Lower leg skin (tissue), 4 donors: ENCODE measurements around the gene NUMB. TPM values are rescaled to one million over a fixed set of nuclear protein-coding genes. Genes with fewer than 3 reads are reported as not detected.

Experiments used
- DNase-seq, 2 donors: peaks; one replicate each; pipeline ENCODE4 v3.0.0-alpha.2; 2019; ENCODE audit warnings: low spot score in 2 of 2
- H3K4me3 ChIP-seq: fragments of 200-600 bp; sonication (generic); 2 replicates; pipeline ENCODE4 v1.5.1; 2017; ENCODE audit warnings: mild to moderate bottlenecking, low read depth; ENCODE audit not compliant: poor library complexity, severe bottlenecking
- CTCF ChIP-seq, 3 donors: fragments of 450-650 bp; IDR thresholded peaks; one replicate each; pipeline ENCODE4 v1.5.1; 2016; ENCODE audit warnings: antibody characterized with exemption in 3 of 3, mild to moderate bottlenecking in 3 of 3, moderate library complexity in 2 of 3
- POLR2A ChIP-seq, 2 donors: fragments of 450-650 bp; IDR thresholded peaks; one replicate each; pipeline ENCODE4 v1.6.1; 2016 to 2017; ENCODE audit warnings: antibody characterized with exemption in 2 of 2, mild to moderate bottlenecking in 1 of 2, moderate library complexity in 1 of 2
- WGBS, 2 donors: methylation state at CpG; one replicate each; pipeline ENCODE4 v1.1.5; 2018; 5-methylcytosine and 5-hydroxymethylcytosine counted together
- intact Hi-C: fragments of 100-400 bp; cut with DNase I; formaldehyde crosslinking; loops from one replicate; pipeline ENCODE4 v1.15.0; 2023; ENCODE audit warnings: low total_unique reads
- total RNA-seq, 4 donors: library from RNA; depleted of rRNA; stranded (reverse); fragments of >200 nt; gene quantifications; one replicate each; pipeline ENCODE4 v1.1.0, GENCODE V29; 2016

Gene NUMB
- total RNA-seq, 4 donors from 2014 or later, result 30.3 to 69.0 (median 43.2) TPM

GRCh38 chr14:73235531-73236155 is 222.7 kb downstream of the NUMB start:
- intact Hi-C loops, result no loop called here
- peak in 1 of 2 donors; percentile 78 for DNase-seq

GRCh38 chr14:73234586-73235394 is 223.6 kb downstream of the NUMB start:
- TF ChIP-seq POLR2A (IDR thresholded peaks at IDR 0.05), result no peak
- TF ChIP-seq CTCF (IDR thresholded peaks at IDR 0.05), result no peak
- no peak overlapping the region for H3K4me3 ChIP-seq
- DNase-seq, result peak in 1 of 2 donors; percentile 80
- WGBS, 2 donors, result 84 to 85% methylated on average over 11 of the region's 11 CpGs
- intact Hi-C loops, result no loop called here

More at GRCh38 chr14:73235531-73236155, 222.7 kb downstream of the NUMB start:
- WGBS, 2 donors, result 70 to 78% methylated on average over 6 of the region's 6 CpGs
- TF ChIP-seq CTCF (IDR thresholded peaks at IDR 0.05), result no peak
- no peak overlapping the region for H3K4me3 ChIP-seq

GRCh38 chr14:73234029-73234428 is 224.3 kb downstream of the NUMB start:
- WGBS, 2 donors, result 81% methylated on average over 5 of the region's 5 CpGs
- no peak for DNase-seq
- intact Hi-C loops, result no loop called here
- TF ChIP-seq CTCF (IDR thresholded peaks at IDR 0.05) (no peak), POLR2A (IDR thresholded peaks at IDR 0.05) (no peak)
- H3K4me3 ChIP-seq, result no peak overlapping the region

- H3K4me3 ChIP-seq, result no peak overlapping the region
- TF ChIP-seq CTCF (IDR thresholded peaks at IDR 0.05), result no peak
- no peak for TF ChIP-seq POLR2A (IDR thresholded peaks at IDR 0.05)
- no peak for DNase-seq
- intact Hi-C loops, result no loop called here
- 86 to 88% methylated on average over 10 of the region's 10 CpGs for WGBS, 2 donors
These were observed 224.8 kb downstream of the NUMB start for GRCh38 chr14:73233564-73233963.

- TF ChIP-seq CTCF (IDR thresholded peaks at IDR 0.05), result no peak
- no peak for TF ChIP-seq POLR2A (IDR thresholded peaks at IDR 0.05)
- no peak overlapping the region for H3K4me3 ChIP-seq
- DNase-seq, result no peak
- 80 to 88% methylated on average over 8 of the region's 8 CpGs for WGBS, 2 donors
- intact Hi-C loops, result no loop called here
These were observed 225.4 kb downstream of the NUMB start for GRCh38 chr14:73232984-73233383.
